ENCODE results near the gene UPF2. TPM values are rescaled to one million over a fixed set of nuclear protein-coding genes. Genes with fewer than 3 reads are reported as not detected.

The UPF2 gene
- total and polyA plus RNA-seq, 2 donors (not counting 1 experiment from before 2014, with no cell fraction given), result 8.9 to 60.0 TPM

- no peak overlapping the region for H3K27ac Mint-ChIP-seq
- CTCF ChIA-PET, result no interaction called here
- no peak overlapping the region for H3K4me3 Mint-ChIP-seq
Measured at GRCh38 chr10:11876805-11877590, 165.6 kb downstream of the UPF2 start.

More at GRCh38 chr10:11876805-11877590, 165.6 kb downstream of the UPF2 start:
- no peaks in the 10 kb centered on the region for H3K4me1 Mint-ChIP-seq
- H3K9ac ChIP-seq (ENCODE audit: low read length), result no peak overlapping the region
- DNase-seq (no peak), ATAC-seq (ENCODE audit: low read depth) (no peak)
- no peak overlapping the region for H3K27ac ChIP-seq (ENCODE audit: low read length in 2 of 2)
- no peak overlapping the region for H3K4me3 ChIP-seq (ENCODE audit: control extremely low read depth in 1 of 5, extremely low read depth in 1 of 5, insufficient read depth in 1 of 5, low read depth in 2 of 5, low read length in 4 of 5)
- no peak for TF ChIP-seq EZH2 (IDR thresholded peaks at IDR 0.05; ENCODE audit: borderline replicate concordance, insufficient read depth, low read depth, low read length, poor library complexity, severe bottlenecking)
- TF ChIP-seq CTCF (IDR thresholded peaks at IDR 0.05), result no peak
- H3K4me1 ChIP-seq (ENCODE audit: control insufficient read depth in 2 of 2, insufficient read depth in 2 of 2, low read length in 2 of 2), result peaks cover 0 to 5% of the 10 kb centered on the region in 2 donors
- whole genome bisulfite sequencing (ENCODE audit: insufficient coverage), result 86% methylated on average over 15 of the region's 19 CpGs
- H3K79me2 ChIP-seq (ENCODE audit: control insufficient read depth, insufficient read depth, low read length), result no peaks in the 10 kb centered on the region
- H3K9me3 ChIP-seq (ENCODE audit: control extremely low read depth in 1 of 3, control insufficient read depth in 2 of 3, insufficient read depth in 1 of 3, low read length in 2 of 3), result no peaks in the 10 kb centered on the region
- H3K36me3 ChIP-seq (replicated peaks in 1 of 2; ENCODE audit: control extremely low read depth in 1 of 2, control insufficient read depth in 1 of 2, extremely low read depth in 1 of 2, insufficient read depth in 2 of 2, low read length in 1 of 2), result no peaks in the 10 kb centered on the region
- peaks cover 11% of the 10 kb centered on the region for H3K27me3 Mint-ChIP-seq
- peaks cover 0 to 3% (median under 1%) of the 10 kb centered on the region in 4 experiments for H3K27me3 ChIP-seq (replicated peaks in 1 of 4; ENCODE audit: control extremely low read depth in 1 of 4, control insufficient read depth in 3 of 4, insufficient read depth in 4 of 4, low read length in 3 of 4)
- no peak overlapping the region for H3K4me2 ChIP-seq (replicated peaks; ENCODE audit: low read depth, low read length, poor library complexity, severe bottlenecking)
- no peaks in the 10 kb centered on the region for H4K20me1 ChIP-seq (ENCODE audit: control insufficient read depth, insufficient read depth, low read length, poor library complexity, severe bottlenecking)
- no peak overlapping the region for H2AFZ ChIP-seq (ENCODE audit: insufficient read depth, low read depth, low read length, poor library complexity, severe bottlenecking)
- intact Hi-C loops (cut with micrococcal nuclease), result no loop called here
- POLR2A ChIA-PET, result no interaction called here
- H3K9me3 Mint-ChIP-seq (ENCODE audit: insufficient read depth), result no peaks in the 10 kb centered on the region

Measured in B cell (primary cell).